HepG2 (cell line): ENCODE data around the gene SMPD3. TPM values are rescaled to one million over a fixed set of nuclear protein-coding genes. Genes with fewer than 3 reads are reported as not detected.
A peak's percentile ranks its signal among the peaks of the same experiment; 100 is the strongest.

Experiments used
- EED ChIP-seq: sonication (generic); formaldehyde crosslinking; IDR thresholded peaks from 2 replicates; pipeline ENCODE4 v1.5.0; 2020; ENCODE audit warnings: mild to moderate bottlenecking, missing genetic modification reagents
- HES4 ChIP-seq: sonication (generic); formaldehyde crosslinking; IDR thresholded peaks from 2 replicates; pipeline ENCODE4 v1.9.0; 2021; ENCODE audit warnings: mild to moderate bottlenecking, missing genetic modification reagents, borderline replicate concordance
- PAF1 ChIP-seq: IDR thresholded peaks from 2 replicates; pipeline ENCODE4 v1.6.1; 2016; ENCODE audit warnings: missing genetic modification reagents, missing compliant biosample characterization
- SCMH1 ChIP-seq: sonication (generic); formaldehyde crosslinking; IDR thresholded peaks from 2 replicates; pipeline ENCODE4 v1.9.0; 2021; ENCODE audit warnings: missing genetic modification reagents, mild to moderate bottlenecking, borderline replicate concordance
- SKIL ChIP-seq: sonication (generic); formaldehyde crosslinking; IDR thresholded peaks from 2 replicates; pipeline ENCODE4 v1.8.0; 2022; ENCODE audit warnings: missing genetic modification reagents, mild to moderate bottlenecking, moderate library complexity, borderline replicate concordance
- ZHX2 ChIP-seq, 2 experiments: sonication (generic) in 1 of 2; formaldehyde crosslinking in 1 of 2; IDR thresholded peaks; 2 replicates each; pipeline versions ENCODE4 v1.6.1 to v1.9.0; 2014 to 2022; ENCODE audit warnings: antibody characterized with exemption in 1 of 2, borderline replicate concordance in 1 of 2, inconsistent platforms in 1 of 2, low read depth in 1 of 2, missing genetic modification reagents in 1 of 2
- ZNF383 ChIP-seq: sonication (generic); formaldehyde crosslinking; IDR thresholded peaks from 2 replicates; pipeline ENCODE4 v1.4.0; 2020; ENCODE audit warnings: missing genetic modification reagents, mild to moderate bottlenecking, borderline replicate concordance
- ZNF629 ChIP-seq: sonication (generic); formaldehyde crosslinking; conservative IDR thresholded peaks from 2 replicates; pipeline ENCODE4 v1.5.0; 2020; ENCODE audit warnings: missing genetic modification reagents
- ZNF784 ChIP-seq: sonication (generic); formaldehyde crosslinking; IDR thresholded peaks from 2 replicates; pipeline ENCODE4 v1.5.1; 2020; ENCODE audit warnings: missing genetic modification reagents, mild to moderate bottlenecking, borderline replicate concordance
- polyA plus RNA-seq, 8 experiments: library from polyadenylated mRNA; depleted of rRNA in 3 of 8; stranded (reverse) in 7 of 8; unstranded in 1 of 8; fragments of >200 nt; fragmentation: Illumina TruSeq in 4 of 8; extraction: Trizol in 4 of 8; gene quantifications; 2 replicates each; pipeline versions ENCODE4 v1.2.1 to v1.2.3, GENCODE V29; 2011 to 2016; ENCODE audit warnings: low read depth in 4 of 8, missing spikeins in 1 of 8, mixed read lengths in 1 of 8; ENCODE audit not compliant: insufficient read depth in 1 of 8
- total RNA-seq, 5 experiments: library from RNA; depleted of rRNA; stranded (reverse); fragments of >200 nt; fragmentation: Illumina TruSeq; extraction: Trizol; gene quantifications; 2 replicates each; pipeline ENCODE4 v1.2.3, GENCODE V29; 2016; ENCODE audit warnings: low read depth in 1 of 5
- TF ChIP-seq, protein P1 (sequence below): sonication (generic); formaldehyde crosslinking; IDR thresholded peaks from 2 replicates; pipeline ENCODE4 v1.9.0; 2021; ENCODE audit warnings: missing genetic modification reagents, borderline replicate concordance
- TF ChIP-seq, protein P2 (sequence below): sonication (generic); formaldehyde crosslinking; IDR thresholded peaks from 2 replicates; pipeline ENCODE4 v1.4.0; 2020; ENCODE audit warnings: missing genetic modification reagents

SMPD3 gene
- total and polyA plus RNA-seq, 2 of the 13 experiments (the other 11 are each of a cell fraction or from before 2014, with no cell fraction given), result 0.07 to 0.32 TPM

DNA sequence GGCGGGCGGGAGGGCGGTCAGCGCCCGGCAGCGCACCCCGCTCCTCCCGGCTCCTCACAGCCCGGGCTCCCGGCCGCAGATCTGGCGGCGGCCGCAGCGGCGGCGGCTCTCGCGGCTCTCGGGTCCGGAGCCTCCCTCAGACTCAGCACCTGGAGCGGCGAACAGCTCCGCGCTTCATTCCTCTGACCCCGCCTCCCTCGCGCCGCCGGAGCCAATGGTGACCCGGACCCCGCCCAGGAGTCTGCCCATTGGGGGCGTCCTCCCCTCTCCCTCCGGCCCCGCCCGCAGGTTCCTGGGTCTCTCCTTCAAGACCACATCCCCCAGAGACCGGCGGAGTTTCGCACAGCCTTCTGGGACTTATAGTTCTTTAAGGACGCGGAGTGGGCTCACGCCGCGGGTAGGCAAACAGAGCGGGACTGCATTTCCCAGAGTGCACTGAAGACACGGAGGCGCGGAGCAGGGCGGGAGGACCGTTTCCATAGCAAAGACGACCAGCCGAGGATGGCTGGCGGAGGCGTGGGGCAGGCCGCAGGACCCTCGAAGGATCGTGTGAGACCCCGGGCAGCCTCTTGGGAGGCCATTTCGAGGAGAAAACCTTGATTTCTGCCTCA, at the start of gene SMPD3 (continued):
- TF ChIP-seq, protein P1, sequence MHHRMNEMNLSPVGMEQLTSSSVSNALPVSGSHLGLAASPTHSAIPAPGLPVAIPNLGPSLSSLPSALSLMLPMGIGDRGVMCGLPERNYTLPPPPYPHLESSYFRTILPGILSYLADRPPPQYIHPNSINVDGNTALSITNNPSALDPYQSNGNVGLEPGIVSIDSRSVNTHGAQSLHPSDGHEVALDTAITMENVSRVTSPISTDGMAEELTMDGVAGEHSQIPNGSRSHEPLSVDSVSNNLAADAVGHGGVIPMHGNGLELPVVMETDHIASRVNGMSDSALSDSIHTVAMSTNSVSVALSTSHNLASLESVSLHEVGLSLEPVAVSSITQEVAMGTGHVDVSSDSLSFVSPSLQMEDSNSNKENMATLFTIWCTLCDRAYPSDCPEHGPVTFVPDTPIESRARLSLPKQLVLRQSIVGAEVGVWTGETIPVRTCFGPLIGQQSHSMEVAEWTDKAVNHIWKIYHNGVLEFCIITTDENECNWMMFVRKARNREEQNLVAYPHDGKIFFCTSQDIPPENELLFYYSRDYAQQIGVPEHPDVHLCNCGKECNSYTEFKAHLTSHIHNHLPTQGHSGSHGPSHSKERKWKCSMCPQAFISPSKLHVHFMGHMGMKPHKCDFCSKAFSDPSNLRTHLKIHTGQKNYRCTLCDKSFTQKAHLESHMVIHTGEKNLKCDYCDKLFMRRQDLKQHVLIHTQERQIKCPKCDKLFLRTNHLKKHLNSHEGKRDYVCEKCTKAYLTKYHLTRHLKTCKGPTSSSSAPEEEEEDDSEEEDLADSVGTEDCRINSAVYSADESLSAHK (CRISPR knock-in tag), result no peak
- TF ChIP-seq SCMH1 (CRISPR knock-in tag) (no peak), HES4 (CRISPR knock-in tag) (peak; percentile 66), ZHX2 (IDR thresholded peaks at IDR 0.05; ENCODE audit: low read depth) (no peak; the same call in 1 of the 2 replicates), ZHX2 (CRISPR knock-in tag; IDR thresholded peaks at IDR 0.05; ENCODE audit: borderline replicate concordance) (peak; percentile 81; the same call in 1 of the 2 replicates), PAF1 (CRISPR knock-in tag) (no peak), EED (CRISPR knock-in tag) (peak; percentile 80; the same call in 1 of the 2 replicates), ZNF784 (CRISPR knock-in tag) (no peak), SKIL (CRISPR knock-in tag) (no peak), ZNF383 (peak; percentile 94; the same call in 1 of the 2 replicates), ZNF629 (peak; percentile 54)
- TF ChIP-seq, protein P2, sequence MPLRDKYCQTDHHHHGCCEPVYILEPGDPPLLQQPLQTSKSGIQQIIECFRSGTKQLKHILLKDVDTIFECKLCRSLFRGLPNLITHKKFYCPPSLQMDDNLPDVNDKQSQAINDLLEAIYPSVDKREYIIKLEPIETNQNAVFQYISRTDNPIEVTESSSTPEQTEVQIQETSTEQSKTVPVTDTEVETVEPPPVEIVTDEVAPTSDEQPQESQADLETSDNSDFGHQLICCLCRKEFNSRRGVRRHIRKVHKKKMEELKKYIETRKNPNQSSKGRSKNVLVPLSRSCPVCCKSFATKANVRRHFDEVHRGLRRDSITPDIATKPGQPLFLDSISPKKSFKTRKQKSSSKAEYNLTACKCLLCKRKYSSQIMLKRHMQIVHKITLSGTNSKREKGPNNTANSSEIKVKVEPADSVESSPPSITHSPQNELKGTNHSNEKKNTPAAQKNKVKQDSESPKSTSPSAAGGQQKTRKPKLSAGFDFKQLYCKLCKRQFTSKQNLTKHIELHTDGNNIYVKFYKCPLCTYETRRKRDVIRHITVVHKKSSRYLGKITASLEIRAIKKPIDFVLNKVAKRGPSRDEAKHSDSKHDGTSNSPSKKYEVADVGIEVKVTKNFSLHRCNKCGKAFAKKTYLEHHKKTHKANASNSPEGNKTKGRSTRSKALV (CRISPR knock-in tag), result peak; percentile 71; the same call in 1 of the 2 replicates
